Neural cell (in vitro differentiated cells): ENCODE measurements around the gene SKIC3. TPM values are rescaled to one million over a fixed set of nuclear protein-coding genes. Genes with fewer than 3 reads are reported as not detected.

Experiments
- H2AFZ ChIP-seq: fragments of 200-600, 300-800 bp; sonication (generic), shearing (Covaris generic); 2 replicates; pipeline ENCODE4 v1.6.0; 2014; ENCODE audit warnings: low read depth, mild to moderate bottlenecking, antibody characterized with exemption, low read length, moderate library complexity
- H3F3A ChIP-seq: fragments of 200-600 bp; shearing (Covaris generic); 2 replicates; pipeline ENCODE4 v1.6.1; 2016; ENCODE audit warnings: mild to moderate bottlenecking, moderate library complexity, mixed read lengths, antibody characterized with exemption, low read length; ENCODE audit not compliant: insufficient read depth, poor library complexity, severe bottlenecking
- H3K27ac ChIP-seq: fragments of 200-600, 300-800 bp; sonication (generic), shearing (Covaris generic); 2 replicates; pipeline ENCODE4 v1.5.1; 2014; ENCODE audit warnings: mild to moderate bottlenecking, low read length, moderate library complexity
- H3K27me3 ChIP-seq: fragments of 300-800, 200-600 bp; sonication (generic), shearing (Covaris generic); 2 replicates; pipeline ENCODE4 v1.6.0; 2014; ENCODE audit warnings: mild to moderate bottlenecking, low read depth, low read length, moderate library complexity; ENCODE audit not compliant: insufficient read depth
- H3K36me3 ChIP-seq: fragments of 300-800, 200-600 bp; sonication (generic), shearing (Covaris generic); 2 replicates; pipeline ENCODE4 v1.5.1; 2014; ENCODE audit warnings: mild to moderate bottlenecking, antibody characterized with exemption, low read length, moderate library complexity; ENCODE audit not compliant: insufficient read depth
- H3K4me2 ChIP-seq: fragments of 300-800, 200-600 bp; sonication (generic), shearing (Covaris generic); 2 replicates; pipeline ENCODE4 v1.6.0; 2014; ENCODE audit warnings: mild to moderate bottlenecking, low read length
- H3K4me3 ChIP-seq: fragments of 300-800, 200-600 bp; sonication (generic), shearing (Covaris generic); 2 replicates; pipeline ENCODE4 v1.5.1; 2014; ENCODE audit warnings: mild to moderate bottlenecking, low read length, moderate library complexity
- H3K79me2 ChIP-seq: fragments of 200-600 bp; shearing (Covaris generic); replicated peaks from 2 replicates; pipeline ENCODE4 v1.6.0; 2014; ENCODE audit warnings: mild to moderate bottlenecking, low read length, moderate library complexity; ENCODE audit not compliant: insufficient read depth
- H3K9ac ChIP-seq: fragments of 300-800, 200-600 bp; sonication (generic), shearing (Covaris generic); 2 replicates; pipeline ENCODE4 v1.6.1; 2016; ENCODE audit warnings: mild to moderate bottlenecking, low read length, mixed read lengths
- H3K9me2 ChIP-seq: fragments of 200-600 bp; shearing (Covaris generic); 2 replicates; pipeline ENCODE4 v1.6.1; 2016; ENCODE audit warnings: mild to moderate bottlenecking, low read length, mixed read lengths; ENCODE audit not compliant: insufficient read depth
- H3K9me3 ChIP-seq: fragments of 200-600, 300-800 bp; sonication (generic), shearing (Covaris generic); 2 replicates; pipeline ENCODE4 v1.6.1; 2016; ENCODE audit warnings: mild to moderate bottlenecking, mixed run types, low read length, moderate library complexity, mixed read lengths
- H4K20me1 ChIP-seq: fragments of 200-600 bp; shearing (Covaris generic); 2 replicates; pipeline ENCODE4 v1.6.1; 2016; ENCODE audit warnings: mild to moderate bottlenecking, mixed run types; ENCODE audit not compliant: insufficient read depth
- EP300 ChIP-seq: fragments of 450-650 bp; conservative IDR thresholded peaks from 2 replicates; pipeline ENCODE4 v1.6.1; 2014; ENCODE audit warnings: antibody characterized with exemption, mild to moderate bottlenecking, moderate library complexity; ENCODE audit not compliant: poor library complexity, severe bottlenecking
- EZH2 ChIP-seq: fragments of 200-600, 300-800 bp; shearing (Covaris generic), sonication (generic); IDR thresholded peaks from 2 replicates; pipeline ENCODE4 v1.6.1; 2014; ENCODE audit warnings: antibody characterized with exemption, low read length, borderline replicate concordance, mild to moderate bottlenecking; ENCODE audit not compliant: insufficient read depth, poor library complexity, severe bottlenecking
- MXI1 ChIP-seq: fragments of 450-650 bp; conservative IDR thresholded peaks from 2 replicates; pipeline ENCODE4 v1.6.1; 2014; ENCODE audit warnings: antibody characterized with exemption, mild to moderate bottlenecking; ENCODE audit not compliant: poor library complexity, severe bottlenecking
- POLR2AphosphoS5 ChIP-seq: IDR thresholded peaks from 2 replicates; pipeline ENCODE4 v1.6.1; 2012
- RAD21 ChIP-seq: fragments of 450-650 bp; conservative IDR thresholded peaks from 2 replicates; pipeline ENCODE4 v1.6.1; 2014; ENCODE audit warnings: antibody characterized with exemption, mild to moderate bottlenecking, moderate library complexity
- SMC3 ChIP-seq: fragments of 450-650 bp; conservative IDR thresholded peaks from 2 replicates; pipeline ENCODE4 v1.6.1; 2014; ENCODE audit warnings: antibody characterized with exemption, mild to moderate bottlenecking, moderate library complexity; ENCODE audit not compliant: poor library complexity
- TAF1 ChIP-seq: IDR thresholded peaks from 2 replicates; pipeline ENCODE4 v1.6.1; 2012; ENCODE audit warnings: low read depth
- polyA plus RNA-seq: library from polyadenylated mRNA; depleted of rRNA; stranded (reverse); fragments of >200 nt; gene quantifications from 2 replicates; pipeline ENCODE4 v1.2.3, GENCODE V29; 2014
- TF ChIP-seq, protein P1 (sequence below): fragments of 450-650 bp; IDR thresholded peaks from 2 replicates; pipeline ENCODE4 v1.5.1; 2014; ENCODE audit warnings: antibody characterized with exemption, mild to moderate bottlenecking, moderate library complexity; ENCODE audit not compliant: poor library complexity, severe bottlenecking
- TF ChIP-seq, protein P2 (sequence below): IDR thresholded peaks from 2 replicates; pipeline ENCODE4 v1.6.1; 2012; ENCODE audit warnings: borderline replicate concordance

Gene SKIC3
- polyA plus RNA-seq, 1 donor from 2014 or later = 145 TPM

DNA sequence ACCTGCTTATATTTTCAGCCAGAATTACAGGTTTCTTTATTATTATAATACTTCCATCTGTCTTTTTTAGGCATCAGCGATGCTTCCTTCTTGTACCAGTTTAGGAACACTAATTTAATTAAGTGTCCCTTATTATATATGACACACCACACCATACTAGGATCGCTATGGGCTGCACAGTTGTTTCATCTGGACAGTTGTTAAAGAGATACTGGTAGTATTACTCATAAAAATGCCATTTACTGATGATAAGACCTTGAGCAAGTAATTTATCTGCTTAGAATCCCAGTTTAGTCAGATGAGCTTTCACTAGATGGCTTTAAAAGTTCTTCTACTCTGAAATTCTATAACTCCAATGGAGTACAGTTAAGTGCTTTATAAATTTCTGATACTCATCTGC lies 17.2 kb upstream of the SKIC3 start:
- H3K9me3 ChIP-seq = no peaks in the 10 kb centered on the region
- H3K36me3 ChIP-seq = no peaks in the 10 kb centered on the region
- H3K4me3 ChIP-seq = no peak overlapping the region
- H3K79me2 ChIP-seq = no peaks in the 10 kb centered on the region
- H3F3A ChIP-seq = no peaks in the 10 kb centered on the region
- no peaks in the 10 kb centered on the region for H3K27me3 ChIP-seq
- no peaks in the 10 kb centered on the region for H3K9me2 ChIP-seq
- H3K27ac ChIP-seq = no peak overlapping the region
- H4K20me1 ChIP-seq = no peaks in the 10 kb centered on the region
- no peak overlapping the region for H3K4me2 ChIP-seq
- TF ChIP-seq TAF1 (no peak), MXI1 (no peak), POLR2AphosphoS5 (no peak), SMC3 (no peak), RAD21 (no peak), EP300 (no peak), EZH2 (no peak)
- TF ChIP-seq, protein P1, sequence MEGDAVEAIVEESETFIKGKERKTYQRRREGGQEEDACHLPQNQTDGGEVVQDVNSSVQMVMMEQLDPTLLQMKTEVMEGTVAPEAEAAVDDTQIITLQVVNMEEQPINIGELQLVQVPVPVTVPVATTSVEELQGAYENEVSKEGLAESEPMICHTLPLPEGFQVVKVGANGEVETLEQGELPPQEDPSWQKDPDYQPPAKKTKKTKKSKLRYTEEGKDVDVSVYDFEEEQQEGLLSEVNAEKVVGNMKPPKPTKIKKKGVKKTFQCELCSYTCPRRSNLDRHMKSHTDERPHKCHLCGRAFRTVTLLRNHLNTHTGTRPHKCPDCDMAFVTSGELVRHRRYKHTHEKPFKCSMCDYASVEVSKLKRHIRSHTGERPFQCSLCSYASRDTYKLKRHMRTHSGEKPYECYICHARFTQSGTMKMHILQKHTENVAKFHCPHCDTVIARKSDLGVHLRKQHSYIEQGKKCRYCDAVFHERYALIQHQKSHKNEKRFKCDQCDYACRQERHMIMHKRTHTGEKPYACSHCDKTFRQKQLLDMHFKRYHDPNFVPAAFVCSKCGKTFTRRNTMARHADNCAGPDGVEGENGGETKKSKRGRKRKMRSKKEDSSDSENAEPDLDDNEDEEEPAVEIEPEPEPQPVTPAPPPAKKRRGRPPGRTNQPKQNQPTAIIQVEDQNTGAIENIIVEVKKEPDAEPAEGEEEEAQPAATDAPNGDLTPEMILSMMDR = no peak
- TF ChIP-seq, protein P2, sequence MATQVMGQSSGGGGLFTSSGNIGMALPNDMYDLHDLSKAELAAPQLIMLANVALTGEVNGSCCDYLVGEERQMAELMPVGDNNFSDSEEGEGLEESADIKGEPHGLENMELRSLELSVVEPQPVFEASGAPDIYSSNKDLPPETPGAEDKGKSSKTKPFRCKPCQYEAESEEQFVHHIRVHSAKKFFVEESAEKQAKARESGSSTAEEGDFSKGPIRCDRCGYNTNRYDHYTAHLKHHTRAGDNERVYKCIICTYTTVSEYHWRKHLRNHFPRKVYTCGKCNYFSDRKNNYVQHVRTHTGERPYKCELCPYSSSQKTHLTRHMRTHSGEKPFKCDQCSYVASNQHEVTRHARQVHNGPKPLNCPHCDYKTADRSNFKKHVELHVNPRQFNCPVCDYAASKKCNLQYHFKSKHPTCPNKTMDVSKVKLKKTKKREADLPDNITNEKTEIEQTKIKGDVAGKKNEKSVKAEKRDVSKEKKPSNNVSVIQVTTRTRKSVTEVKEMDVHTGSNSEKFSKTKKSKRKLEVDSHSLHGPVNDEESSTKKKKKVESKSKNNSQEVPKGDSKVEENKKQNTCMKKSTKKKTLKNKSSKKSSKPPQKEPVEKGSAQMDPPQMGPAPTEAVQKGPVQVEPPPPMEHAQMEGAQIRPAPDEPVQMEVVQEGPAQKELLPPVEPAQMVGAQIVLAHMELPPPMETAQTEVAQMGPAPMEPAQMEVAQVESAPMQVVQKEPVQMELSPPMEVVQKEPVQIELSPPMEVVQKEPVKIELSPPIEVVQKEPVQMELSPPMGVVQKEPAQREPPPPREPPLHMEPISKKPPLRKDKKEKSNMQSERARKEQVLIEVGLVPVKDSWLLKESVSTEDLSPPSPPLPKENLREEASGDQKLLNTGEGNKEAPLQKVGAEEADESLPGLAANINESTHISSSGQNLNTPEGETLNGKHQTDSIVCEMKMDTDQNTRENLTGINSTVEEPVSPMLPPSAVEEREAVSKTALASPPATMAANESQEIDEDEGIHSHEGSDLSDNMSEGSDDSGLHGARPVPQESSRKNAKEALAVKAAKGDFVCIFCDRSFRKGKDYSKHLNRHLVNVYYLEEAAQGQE = no peak
- H3K9ac ChIP-seq = no peak overlapping the region
- H2AFZ ChIP-seq = no peak overlapping the region

DNA sequence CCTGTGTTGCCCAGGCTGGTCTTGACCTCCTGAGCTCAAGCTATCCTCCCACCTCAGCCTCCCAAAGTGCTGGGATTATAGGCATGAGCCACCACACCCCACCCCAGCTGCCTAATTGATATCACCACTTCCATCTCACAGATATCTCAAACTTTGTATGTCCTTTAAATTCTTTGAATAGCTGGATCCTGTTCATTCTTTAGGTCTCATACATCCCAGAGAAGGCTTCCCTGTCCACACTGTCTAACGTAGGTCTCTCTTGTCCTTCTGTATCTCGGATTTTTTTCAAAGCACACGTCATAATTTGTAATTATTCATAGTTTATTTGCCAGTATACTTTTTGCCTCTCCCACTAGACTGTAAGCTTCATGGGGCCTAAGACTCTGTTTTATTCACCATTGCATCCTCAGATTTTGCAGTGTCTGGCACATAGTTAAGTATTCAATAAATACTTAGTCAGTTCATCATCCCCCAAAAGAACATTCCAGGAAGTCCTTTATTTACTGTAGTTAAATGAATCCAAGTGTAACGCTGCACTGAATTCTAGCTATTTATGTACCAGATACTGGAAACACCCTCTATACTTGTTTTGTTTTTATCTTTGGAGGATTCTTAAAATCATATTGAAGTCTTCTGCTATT lies 10.6 kb upstream of the SKIC3 start:
- no peak overlapping the region for H3K4me3 ChIP-seq
- no peaks in the 10 kb centered on the region for H3K79me2 ChIP-seq
- H3K27me3 ChIP-seq = no peaks in the 10 kb centered on the region
- no peaks in the 10 kb centered on the region for H3K9me2 ChIP-seq
- H4K20me1 ChIP-seq = no peaks in the 10 kb centered on the region
- H3K9ac ChIP-seq = no peak overlapping the region
- H3F3A ChIP-seq = no peaks in the 10 kb centered on the region
- no peak overlapping the region for H2AFZ ChIP-seq
- H3K9me3 ChIP-seq = no peaks in the 10 kb centered on the region
- no peak overlapping the region for H3K4me2 ChIP-seq
- no peaks in the 10 kb centered on the region for H3K36me3 ChIP-seq
- H3K27ac ChIP-seq = no peak overlapping the region
- TF ChIP-seq POLR2AphosphoS5 (no peak), EP300 (no peak), SMC3 (no peak), TAF1 (no peak), RAD21 (no peak), MXI1 (no peak), EZH2 (no peak)
- TF ChIP-seq, protein P2 = no peak
- TF ChIP-seq, protein P1 = no peak
